Measurements from ENCODE around the gene ERC2.

The ERC2 gene

DNA sequence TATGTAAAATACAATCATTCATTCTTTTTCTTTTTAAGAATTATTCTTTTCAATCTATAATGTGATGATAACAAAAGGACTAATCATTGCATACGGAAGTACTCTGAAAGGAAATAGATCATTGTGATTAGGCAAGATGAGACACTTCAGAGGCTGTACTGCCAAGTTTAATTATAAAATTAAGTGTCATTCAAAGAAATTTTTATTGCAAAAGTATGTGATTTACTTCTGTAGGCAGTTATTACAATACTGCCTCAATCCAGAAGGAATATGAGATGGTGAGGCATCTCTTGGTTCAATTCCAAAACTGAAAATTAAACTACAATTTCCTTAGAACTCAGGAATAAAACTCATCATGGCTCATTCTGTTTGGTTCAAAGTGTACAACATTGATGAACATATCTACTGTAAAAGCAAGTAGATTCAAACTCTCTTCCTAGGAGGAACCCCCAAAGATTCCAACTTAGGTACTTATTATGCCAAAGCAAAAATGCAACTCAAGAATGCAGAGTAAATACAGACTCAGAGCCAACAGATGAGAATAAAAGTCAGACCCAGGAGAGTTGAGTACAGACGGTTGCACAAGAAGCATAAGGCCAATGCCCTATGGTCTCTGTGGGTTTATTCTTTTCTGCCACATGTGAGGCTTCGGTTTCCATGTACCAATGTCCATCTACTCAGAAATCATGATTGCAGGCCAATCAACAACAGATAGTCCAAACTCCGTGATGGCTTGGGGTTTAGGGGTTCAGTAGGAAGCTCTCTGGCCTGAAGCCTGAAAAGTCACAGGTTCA lies 862.6 kb downstream of the ERC2 start:
- H3K4me3 ChIP-seq (ENCODE audit: low read depth in 1 of 2, low read length in 2 of 2) = no peak overlapping the region
- H3K4me1 ChIP-seq (ENCODE audit: control insufficient read depth in 1 of 2, insufficient read depth in 2 of 2, low read length in 2 of 2) = no peaks in the 10 kb centered on the region
- no peaks in the 10 kb centered on the region for H3K9me3 ChIP-seq (ENCODE audit: control insufficient read depth in 1 of 2, low read length in 2 of 2)
- H3K9ac ChIP-seq (ENCODE audit: low read depth in 1 of 2, low read length in 2 of 2) = no peak overlapping the region
- H3K27me3 ChIP-seq (ENCODE audit: control insufficient read depth in 1 of 2, insufficient read depth in 2 of 2, low read length in 2 of 2) = no peaks in the 10 kb centered on the region
- no peaks in the 10 kb centered on the region for H3K36me3 ChIP-seq (ENCODE audit: control insufficient read depth in 1 of 2, insufficient read depth in 2 of 2, low read length in 2 of 2)
- H3K27ac ChIP-seq (ENCODE audit: low read depth, low read length) = no peak overlapping the region

DNA sequence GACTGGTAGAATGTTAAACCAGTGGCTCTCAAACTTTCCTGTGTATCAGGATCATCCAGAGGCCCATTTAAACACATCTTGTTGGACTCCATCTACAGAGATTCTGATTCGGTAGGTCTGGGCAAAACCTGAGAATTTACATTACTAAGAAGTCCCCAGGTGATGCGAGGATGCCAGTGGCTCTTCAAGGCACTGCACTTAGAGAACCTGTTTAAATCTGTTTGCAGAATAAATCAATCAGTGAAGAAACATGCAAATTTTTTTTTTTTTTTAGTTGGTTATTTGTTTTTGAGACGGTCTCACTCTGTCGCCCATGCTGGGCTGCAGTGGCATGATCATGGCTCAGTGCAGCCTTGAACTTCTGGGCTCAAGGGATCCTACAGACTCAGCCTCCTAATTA lies 863.4 kb downstream of the ERC2 start:
- H3K36me3 ChIP-seq (ENCODE audit: control insufficient read depth in 1 of 2, insufficient read depth in 2 of 2, low read length in 2 of 2) = no peaks in the 10 kb centered on the region
- no peaks in the 10 kb centered on the region for H3K9me3 ChIP-seq (ENCODE audit: control insufficient read depth in 1 of 2, low read length in 2 of 2)
- H3K4me1 ChIP-seq (ENCODE audit: control insufficient read depth in 1 of 2, insufficient read depth in 2 of 2, low read length in 2 of 2) = no peaks in the 10 kb centered on the region
- no peaks in the 10 kb centered on the region for H3K27me3 ChIP-seq (ENCODE audit: control insufficient read depth in 1 of 2, insufficient read depth in 2 of 2, low read length in 2 of 2)
- no peak overlapping the region for H3K27ac ChIP-seq (ENCODE audit: low read depth, low read length)
- no peak overlapping the region for H3K9ac ChIP-seq (ENCODE audit: low read depth in 1 of 2, low read length in 2 of 2)
- no peak overlapping the region for H3K4me3 ChIP-seq (ENCODE audit: low read depth in 1 of 2, low read length in 2 of 2)

DNA sequence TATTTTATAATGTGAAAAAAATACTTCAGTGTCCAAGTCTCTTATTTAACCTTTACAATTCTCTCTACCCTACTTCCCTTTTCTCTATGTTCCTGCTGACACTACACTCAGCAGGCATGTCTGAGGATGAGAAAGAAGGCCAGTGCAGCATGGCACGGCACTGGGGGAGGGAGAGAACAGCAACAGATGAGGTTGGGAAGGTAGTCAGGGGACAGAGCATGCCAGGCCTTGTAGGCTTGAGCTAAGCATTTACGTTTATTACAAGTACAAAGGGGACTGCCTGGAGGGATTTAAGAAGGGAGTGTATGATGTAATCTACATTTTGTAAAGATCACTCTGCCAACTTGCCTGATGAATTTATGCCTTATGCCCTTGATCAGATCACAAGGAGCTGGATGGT lies 863.9 kb downstream of the ERC2 start:
- Histone ChIP-seq H3K9ac (ENCODE audit: low read depth in 1 of 2, low read length in 2 of 2) (no peak overlapping the region), H3K4me3 (ENCODE audit: low read depth in 1 of 2, low read length in 2 of 2) (no peak overlapping the region), H3K27me3 (ENCODE audit: control insufficient read depth in 1 of 2, insufficient read depth in 2 of 2, low read length in 2 of 2) (no peaks in the 10 kb centered on the region), H3K36me3 (ENCODE audit: control insufficient read depth in 1 of 2, insufficient read depth in 2 of 2, low read length in 2 of 2) (no peaks in the 10 kb centered on the region), H3K4me1 (ENCODE audit: control insufficient read depth in 1 of 2, insufficient read depth in 2 of 2, low read length in 2 of 2) (no peaks in the 10 kb centered on the region), H3K27ac (ENCODE audit: low read depth, low read length) (no peak overlapping the region), H3K9me3 (ENCODE audit: control insufficient read depth in 1 of 2, low read length in 2 of 2) (no peaks in the 10 kb centered on the region)

DNA sequence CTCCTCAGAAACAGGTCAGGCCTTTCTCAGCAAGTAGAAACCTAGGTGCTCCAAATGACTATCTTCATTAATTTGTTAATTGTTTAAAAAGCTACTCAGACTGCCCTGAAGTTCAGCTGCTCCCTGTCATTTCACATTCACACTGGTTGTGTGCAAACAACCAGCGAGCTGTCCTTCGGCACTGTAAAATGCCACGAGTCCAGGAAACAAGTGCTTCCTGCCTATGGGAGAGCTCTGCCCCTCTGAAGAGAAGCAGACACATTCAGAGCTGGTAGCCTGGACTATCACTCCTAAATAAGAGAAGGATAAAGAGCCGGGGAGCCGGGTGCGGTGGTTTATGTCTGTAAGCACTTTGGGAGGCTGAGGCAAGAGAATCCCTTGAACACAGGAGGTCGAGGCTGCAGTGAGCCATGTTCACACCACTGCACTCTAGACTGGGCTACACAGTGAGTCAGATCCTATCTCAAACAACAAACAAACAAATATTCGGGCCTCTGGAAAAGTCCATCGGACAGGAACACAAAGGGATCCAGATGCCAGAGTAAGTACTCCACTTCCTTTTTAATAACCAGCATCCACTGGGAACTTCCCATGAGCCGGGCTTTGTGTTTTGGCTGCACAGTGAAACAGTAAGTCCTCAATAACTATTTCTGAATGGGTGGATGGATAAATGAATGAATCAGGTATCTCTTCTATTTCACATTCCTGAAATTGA lies 866.7 kb downstream of the ERC2 start:
- H3K4me3 ChIP-seq (ENCODE audit: low read depth in 1 of 2, low read length in 2 of 2) = no peak overlapping the region
- no peak overlapping the region for H3K9ac ChIP-seq (ENCODE audit: low read depth in 1 of 2, low read length in 2 of 2)
- no peaks in the 10 kb centered on the region for H3K9me3 ChIP-seq (ENCODE audit: control insufficient read depth in 1 of 2, low read length in 2 of 2)
- H3K36me3 ChIP-seq (ENCODE audit: control insufficient read depth in 1 of 2, insufficient read depth in 2 of 2, low read length in 2 of 2) = no peaks in the 10 kb centered on the region
- H3K27me3 ChIP-seq (ENCODE audit: control insufficient read depth in 1 of 2, insufficient read depth in 2 of 2, low read length in 2 of 2) = no peaks in the 10 kb centered on the region
- no peaks in the 10 kb centered on the region for H3K4me1 ChIP-seq (ENCODE audit: control insufficient read depth in 1 of 2, insufficient read depth in 2 of 2, low read length in 2 of 2)
- no peak overlapping the region for H3K27ac ChIP-seq (ENCODE audit: low read depth, low read length)

DNA sequence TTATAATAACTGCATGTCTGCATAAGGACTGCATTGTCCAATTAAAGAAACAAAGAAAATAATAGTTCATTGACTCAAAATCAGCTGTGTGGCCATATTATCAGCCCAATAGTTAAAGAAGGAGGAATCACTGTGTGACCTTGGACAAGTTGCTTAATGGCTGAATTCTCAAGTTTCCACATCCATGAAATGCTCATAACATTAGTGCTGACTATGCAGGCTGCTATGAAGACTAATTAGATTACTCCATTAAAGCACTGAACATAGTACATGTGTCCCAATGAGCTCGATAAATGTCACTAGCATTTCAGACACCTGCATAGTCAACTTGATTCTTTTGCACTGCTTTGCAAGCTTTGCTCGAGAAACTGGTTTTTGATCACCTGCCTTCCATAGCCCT lies 870.0 kb downstream of the ERC2 start:
- Histone ChIP-seq H3K4me1 (ENCODE audit: control insufficient read depth in 1 of 2, insufficient read depth in 2 of 2, low read length in 2 of 2) (no peaks in the 10 kb centered on the region), H3K9ac (ENCODE audit: low read depth in 1 of 2, low read length in 2 of 2) (no peak overlapping the region), H3K27me3 (ENCODE audit: control insufficient read depth in 1 of 2, insufficient read depth in 2 of 2, low read length in 2 of 2) (no peaks in the 10 kb centered on the region), H3K9me3 (ENCODE audit: control insufficient read depth in 1 of 2, low read length in 2 of 2) (no peaks in the 10 kb centered on the region), H3K27ac (ENCODE audit: low read depth, low read length) (no peak overlapping the region), H3K4me3 (ENCODE audit: low read depth in 1 of 2, low read length in 2 of 2) (no peak overlapping the region), H3K36me3 (ENCODE audit: control insufficient read depth in 1 of 2, insufficient read depth in 2 of 2, low read length in 2 of 2) (no peaks in the 10 kb centered on the region)

DNA sequence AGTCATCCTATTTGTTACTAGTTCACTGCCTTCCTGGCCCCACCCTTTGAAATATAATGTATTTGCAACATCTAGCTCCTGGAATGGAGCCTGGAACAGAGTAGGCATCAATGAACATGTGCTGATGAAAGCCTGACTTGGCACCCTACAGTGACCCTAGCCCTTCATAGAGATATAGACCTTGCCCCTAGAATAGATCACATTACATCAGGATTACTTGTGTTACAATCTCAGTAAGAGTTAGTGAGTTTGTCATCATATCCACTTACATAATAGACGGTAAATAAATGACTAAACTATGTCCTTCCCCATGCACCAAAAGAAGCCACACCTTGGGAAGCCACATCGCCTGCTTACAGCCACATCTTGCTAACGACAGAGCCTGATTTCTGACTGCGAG lies 870.6 kb downstream of the ERC2 start:
- Histone ChIP-seq H3K4me3 (ENCODE audit: low read depth in 1 of 2, low read length in 2 of 2) (no peak overlapping the region), H3K27me3 (ENCODE audit: control insufficient read depth in 1 of 2, insufficient read depth in 2 of 2, low read length in 2 of 2) (no peaks in the 10 kb centered on the region), H3K4me1 (ENCODE audit: control insufficient read depth in 1 of 2, insufficient read depth in 2 of 2, low read length in 2 of 2) (no peaks in the 10 kb centered on the region), H3K36me3 (ENCODE audit: control insufficient read depth in 1 of 2, insufficient read depth in 2 of 2, low read length in 2 of 2) (no peaks in the 10 kb centered on the region), H3K9me3 (ENCODE audit: control insufficient read depth in 1 of 2, low read length in 2 of 2) (no peaks in the 10 kb centered on the region), H3K27ac (ENCODE audit: low read depth, low read length) (no peak overlapping the region), H3K9ac (ENCODE audit: low read depth in 1 of 2, low read length in 2 of 2) (no peak overlapping the region)

DNA sequence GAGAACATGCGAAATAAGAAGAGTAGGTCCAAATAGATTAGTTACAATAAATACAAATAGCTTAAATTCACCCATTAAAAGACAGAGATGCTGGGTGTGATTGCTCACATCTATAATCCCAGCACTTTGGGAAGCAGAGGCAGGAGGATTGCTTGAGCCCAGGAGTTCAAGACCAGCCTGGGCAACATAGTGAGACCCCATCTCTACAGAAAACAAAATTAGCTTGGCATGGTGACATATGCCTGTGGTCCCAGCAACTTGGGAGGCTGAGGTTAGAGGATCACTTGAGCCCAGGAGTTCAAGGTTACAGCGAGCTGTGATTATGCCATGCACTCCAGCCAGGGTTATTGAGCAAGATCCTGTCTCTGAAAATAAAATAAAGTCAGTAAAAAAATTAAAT lies 872.1 kb downstream of the ERC2 start:
- H3K36me3 ChIP-seq (ENCODE audit: control insufficient read depth in 1 of 2, insufficient read depth in 2 of 2, low read length in 2 of 2) = no peaks in the 10 kb centered on the region
- no peaks in the 10 kb centered on the region for H3K4me1 ChIP-seq (ENCODE audit: control insufficient read depth in 1 of 2, insufficient read depth in 2 of 2, low read length in 2 of 2)
- no peaks in the 10 kb centered on the region for H3K9me3 ChIP-seq (ENCODE audit: control insufficient read depth in 1 of 2, low read length in 2 of 2)
- H3K4me3 ChIP-seq (ENCODE audit: low read depth in 1 of 2, low read length in 2 of 2) = no peak overlapping the region
- no peaks in the 10 kb centered on the region for H3K27me3 ChIP-seq (ENCODE audit: control insufficient read depth in 1 of 2, insufficient read depth in 2 of 2, low read length in 2 of 2)
- no peak overlapping the region for H3K9ac ChIP-seq (ENCODE audit: low read depth in 1 of 2, low read length in 2 of 2)
- no peak overlapping the region for H3K27ac ChIP-seq (ENCODE audit: low read depth, low read length)

DNA sequence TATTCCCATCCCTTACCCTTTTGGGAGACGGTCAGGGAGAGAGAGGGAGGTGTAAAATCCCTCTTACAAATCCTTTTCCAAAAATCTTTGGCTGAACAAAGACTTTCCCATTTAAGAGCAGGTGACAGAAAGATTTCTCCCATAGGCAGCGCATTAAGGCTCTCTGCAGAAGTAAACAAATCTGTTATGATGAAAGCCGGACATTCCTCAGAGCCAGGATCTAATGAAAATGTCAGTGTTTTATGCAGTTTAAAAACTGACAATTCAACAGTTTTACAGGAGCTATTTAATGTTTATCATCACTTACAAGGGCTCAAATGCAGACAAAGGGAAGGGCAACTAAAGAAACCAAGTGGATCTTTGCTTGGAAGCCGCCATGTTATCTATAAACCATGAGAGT lies 872.8 kb downstream of the ERC2 start:
- no peaks in the 10 kb centered on the region for H3K27me3 ChIP-seq (ENCODE audit: control insufficient read depth in 1 of 2, insufficient read depth in 2 of 2, low read length in 2 of 2)
- H3K9me3 ChIP-seq (ENCODE audit: control insufficient read depth in 1 of 2, low read length in 2 of 2) = no peaks in the 10 kb centered on the region
- no peak overlapping the region for H3K9ac ChIP-seq (ENCODE audit: low read depth in 1 of 2, low read length in 2 of 2)
- H3K27ac ChIP-seq (ENCODE audit: low read depth, low read length) = no peak overlapping the region
- H3K36me3 ChIP-seq (ENCODE audit: control insufficient read depth in 1 of 2, insufficient read depth in 2 of 2, low read length in 2 of 2) = no peaks in the 10 kb centered on the region
- no peaks in the 10 kb centered on the region for H3K4me1 ChIP-seq (ENCODE audit: control insufficient read depth in 1 of 2, insufficient read depth in 2 of 2, low read length in 2 of 2)
- H3K4me3 ChIP-seq (ENCODE audit: low read depth in 1 of 2, low read length in 2 of 2) = no peak overlapping the region

DNA sequence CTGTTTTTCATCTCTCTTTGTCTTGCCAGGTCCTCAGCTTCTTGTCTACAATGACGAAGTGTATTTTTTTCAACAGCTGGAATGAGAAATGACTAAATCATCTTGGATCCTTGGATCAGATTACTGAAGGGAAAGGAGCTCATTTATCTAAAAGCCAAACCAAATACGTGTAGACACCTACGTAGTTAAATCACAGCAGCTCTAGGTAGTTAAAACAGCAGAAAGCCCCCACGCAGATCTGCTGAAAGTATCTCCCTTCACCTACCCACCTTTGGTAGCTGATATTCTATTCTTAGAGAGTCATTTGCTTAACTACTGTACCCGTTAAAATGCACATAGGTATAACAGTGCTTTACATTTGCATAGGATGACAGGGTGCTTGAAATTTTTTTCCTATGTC lies 875.7 kb downstream of the ERC2 start:
- H3K27ac ChIP-seq (ENCODE audit: low read depth, low read length) = no peak overlapping the region
- no peak overlapping the region for H3K9ac ChIP-seq (ENCODE audit: low read depth in 1 of 2, low read length in 2 of 2)
- no peaks in the 10 kb centered on the region for H3K27me3 ChIP-seq (ENCODE audit: control insufficient read depth in 1 of 2, insufficient read depth in 2 of 2, low read length in 2 of 2)
- no peaks in the 10 kb centered on the region for H3K36me3 ChIP-seq (ENCODE audit: control insufficient read depth in 1 of 2, insufficient read depth in 2 of 2, low read length in 2 of 2)
- H3K4me3 ChIP-seq (ENCODE audit: low read depth in 1 of 2, low read length in 2 of 2) = no peak overlapping the region
- no peaks in the 10 kb centered on the region for H3K4me1 ChIP-seq (ENCODE audit: control insufficient read depth in 1 of 2, insufficient read depth in 2 of 2, low read length in 2 of 2)
- no peaks in the 10 kb centered on the region for H3K9me3 ChIP-seq (ENCODE audit: control insufficient read depth in 1 of 2, low read length in 2 of 2)

DNA sequence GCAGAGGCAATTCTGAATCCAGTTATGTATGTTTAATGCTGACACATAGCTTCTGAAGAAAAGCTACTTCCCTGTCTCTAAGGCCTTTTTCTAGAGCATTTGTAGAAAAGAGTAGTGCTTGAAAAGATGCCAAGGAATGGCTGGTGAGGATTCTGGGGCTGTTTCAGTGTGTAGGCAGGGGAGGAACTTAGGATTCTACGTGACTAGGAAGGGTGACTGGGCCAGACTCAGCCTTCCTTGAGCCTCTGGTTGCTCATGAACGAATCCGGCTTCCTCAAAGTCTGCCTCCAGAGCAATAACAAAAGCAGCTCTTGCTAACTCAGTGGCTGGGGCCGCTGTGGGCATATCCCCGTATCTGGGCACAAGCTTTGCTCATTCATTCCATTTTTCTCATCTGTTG lies 876.4 kb downstream of the ERC2 start:
- no peaks in the 10 kb centered on the region for H3K27me3 ChIP-seq (ENCODE audit: control insufficient read depth in 1 of 2, insufficient read depth in 2 of 2, low read length in 2 of 2)
- no peak overlapping the region for H3K27ac ChIP-seq (ENCODE audit: low read depth, low read length)
- H3K36me3 ChIP-seq (ENCODE audit: control insufficient read depth in 1 of 2, insufficient read depth in 2 of 2, low read length in 2 of 2) = no peaks in the 10 kb centered on the region
- H3K4me1 ChIP-seq (ENCODE audit: control insufficient read depth in 1 of 2, insufficient read depth in 2 of 2, low read length in 2 of 2) = no peaks in the 10 kb centered on the region
- no peak overlapping the region for H3K4me3 ChIP-seq (ENCODE audit: low read depth in 1 of 2, low read length in 2 of 2)
- no peaks in the 10 kb centered on the region for H3K9me3 ChIP-seq (ENCODE audit: control insufficient read depth in 1 of 2, low read length in 2 of 2)
- H3K9ac ChIP-seq (ENCODE audit: low read depth in 1 of 2, low read length in 2 of 2) = no peak overlapping the region
